ENCODE measurements around the gene FAM149A. TPM values are rescaled to one million over a fixed set of nuclear protein-coding genes. Genes with fewer than 3 reads are reported as not detected.

Gene FAM149A
- total and polyA plus RNA-seq, 10 of the 15 experiments (the other 5 are each of a cell fraction or from before 2014, with no cell fraction given) = 0.38 to 1.9 (median 0.99) TPM

GRCh38 chr4:186191200-186192065 is 86.9 kb downstream of the FAM149A start, which contains the start of gene CYP4V2 (continued):
- no peak for TF ChIP-seq SPI1 (IDR thresholded peaks at IDR 0.05; ENCODE audit: borderline replicate concordance, insufficient read depth, low read depth, low read length)
- no peak for TF ChIP-seq CHD1 (IDR thresholded peaks at IDR 0.05; ENCODE audit: low read depth, low read length)
- TF ChIP-seq CHD4 (IDR thresholded peaks at IDR 0.05) = no peak
- TF ChIP-seq RAD21 (IDR thresholded peaks at IDR 0.05; ENCODE audit: insufficient read depth, low read depth, low read length) = peak; percentile 42
- TF ChIP-seq IKZF2 (IDR thresholded peaks at IDR 0.05) = peak; percentile 77 to 87
- TF ChIP-seq EGR1 (IDR thresholded peaks at IDR 0.05; ENCODE audit: borderline replicate concordance in 1 of 2, low read depth in 2 of 2, low read length in 2 of 2) = peak in 1 of 2 experiments; percentile 83; a peak in 1 of 3 replicates
- TF ChIP-seq ATF7 (IDR thresholded peaks at IDR 0.05; ENCODE audit: low read depth) = no peak
- no peak for TF ChIP-seq SUZ12 (IDR thresholded peaks at IDR 0.05; ENCODE audit: unreplicated experiment)
- no peak for TF ChIP-seq NR2C2 (IDR thresholded peaks at IDR 0.05; ENCODE audit: borderline replicate concordance, control insufficient read depth, insufficient read length, low read depth)
- TF ChIP-seq SP1 (IDR thresholded peaks at IDR 0.05; ENCODE audit: low read depth, low read length) = peak; percentile 34
- no peak for TF ChIP-seq HDAC2 (IDR thresholded peaks at IDR 0.05)
- no peak for TF ChIP-seq MXI1 (IDR thresholded peaks at IDR 0.05; ENCODE audit: low read depth, low read length)
- TF ChIP-seq PRDM15 (CRISPR knock-in tag; IDR thresholded peaks at IDR 0.05) = no peak
- no peak for TF ChIP-seq ZZZ3 (IDR thresholded peaks at IDR 0.05; ENCODE audit: control insufficient read depth, insufficient read length, low read depth)
- TF ChIP-seq SMAD1 (IDR thresholded peaks at IDR 0.05; ENCODE audit: low read depth, partially characterized antibody) = no peak
- TF ChIP-seq ZNF687 (IDR thresholded peaks at IDR 0.05) = peak; percentile 39; the same call in 1 of the 2 replicates
- TF ChIP-seq NBN (IDR thresholded peaks at IDR 0.05) = peak; percentile 35; the same call in 1 of the 2 replicates
- TF ChIP-seq USF1 (IDR thresholded peaks at IDR 0.05; ENCODE audit: borderline replicate concordance, extremely low read length, insufficient read depth, low read depth, low read length) = peak; percentile 49
- TF ChIP-seq NFXL1 (IDR thresholded peaks at IDR 0.05; ENCODE audit: borderline replicate concordance) = no peak
- no peak for TF ChIP-seq IRF4 (IDR thresholded peaks at IDR 0.05; ENCODE audit: low read depth, low read length)
- TF ChIP-seq NR2C1 (IDR thresholded peaks at IDR 0.05) = peak; percentile 90
- no peak for TF ChIP-seq JUND (IDR thresholded peaks at IDR 0.05; ENCODE audit: low read depth, low read length)

All from GM12878 (cell line).